Measurements from ENCODE around the gene ZNF750.

The ZNF750 gene

DNA sequence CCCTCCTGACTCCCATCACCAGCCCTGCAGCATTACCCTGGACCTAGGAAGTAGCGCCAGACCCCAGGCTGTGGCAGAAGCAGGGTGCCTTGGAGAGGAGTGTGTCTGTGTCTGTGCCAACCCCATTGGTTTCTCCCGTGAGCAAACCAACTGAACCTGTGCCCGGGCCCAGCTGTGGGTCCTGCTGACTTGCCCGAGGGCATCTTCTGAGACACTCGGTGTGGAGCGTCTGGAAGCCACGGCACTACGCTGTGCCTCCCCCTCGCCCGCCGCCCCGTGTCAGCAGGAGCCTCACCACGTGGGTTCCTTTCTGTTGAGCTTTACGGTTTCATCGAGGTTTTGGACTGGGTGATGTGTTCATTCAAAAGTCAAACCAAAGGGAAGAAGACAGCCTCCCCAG is 27.8 kb downstream of the ZNF750 start:
- no peak for DNase-seq (ENCODE audit: low read depth in 2 of 2)

GRCh38 chr17:82810644-82811430 is 29.0 kb downstream of the ZNF750 start:
- DNase-seq (ENCODE audit: low read depth in 2 of 2) = no peak

GRCh38 chr17:82808921-82809905 is 30.6 kb downstream of the ZNF750 start:
- no peak for DNase-seq (ENCODE audit: low read depth in 2 of 2)

DNA sequence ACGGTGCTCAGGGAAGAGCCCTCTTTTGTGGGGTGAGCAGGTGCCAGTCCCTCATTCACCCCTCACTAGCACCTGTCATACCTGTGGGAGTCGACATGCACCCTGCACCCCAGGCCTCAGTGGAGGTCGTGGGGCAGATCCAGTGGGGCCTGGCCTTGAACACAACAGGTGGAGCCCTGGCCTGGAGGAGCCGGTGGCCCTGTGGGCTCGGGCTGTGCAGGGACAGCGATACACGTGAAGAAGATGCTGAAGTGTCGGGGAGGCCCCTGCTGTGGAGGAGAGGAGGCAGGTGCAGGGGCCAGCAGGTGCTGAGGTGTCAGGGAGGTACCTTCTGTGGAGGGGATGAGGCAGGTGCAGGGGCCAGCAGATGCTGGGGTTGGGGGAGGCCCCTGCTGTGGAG is 31.8 kb downstream of the ZNF750 start:
- no peak for DNase-seq (ENCODE audit: low read depth in 2 of 2)

- no peak for DNase-seq (ENCODE audit: low read depth in 2 of 2)
Measured at GRCh38 chr17:82807562-82807961, 32.3 kb downstream of the ZNF750 start.

DNA sequence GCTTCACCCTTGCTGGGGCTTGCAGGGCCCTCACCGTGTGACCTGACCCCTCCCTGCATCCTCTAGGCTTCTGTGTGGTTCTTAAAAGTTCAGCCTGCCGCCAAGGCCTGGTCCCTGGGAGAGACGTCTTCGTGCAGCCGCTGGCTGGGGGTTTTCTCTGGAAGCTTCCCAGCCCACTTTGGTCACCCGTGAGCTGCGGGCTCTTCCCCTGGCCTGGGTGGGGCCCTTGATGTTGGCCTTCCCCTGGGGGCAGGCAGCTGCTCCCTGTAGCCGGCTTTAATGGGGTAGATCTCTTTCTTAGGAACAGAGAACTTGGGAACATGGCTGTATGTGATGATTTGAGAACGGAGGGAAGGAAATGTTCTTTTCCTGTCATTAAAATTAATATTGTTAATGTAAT is 32.7 kb downstream of the ZNF750 start:
- DNase-seq (ENCODE audit: low read depth in 2 of 2) = no peak

DNA sequence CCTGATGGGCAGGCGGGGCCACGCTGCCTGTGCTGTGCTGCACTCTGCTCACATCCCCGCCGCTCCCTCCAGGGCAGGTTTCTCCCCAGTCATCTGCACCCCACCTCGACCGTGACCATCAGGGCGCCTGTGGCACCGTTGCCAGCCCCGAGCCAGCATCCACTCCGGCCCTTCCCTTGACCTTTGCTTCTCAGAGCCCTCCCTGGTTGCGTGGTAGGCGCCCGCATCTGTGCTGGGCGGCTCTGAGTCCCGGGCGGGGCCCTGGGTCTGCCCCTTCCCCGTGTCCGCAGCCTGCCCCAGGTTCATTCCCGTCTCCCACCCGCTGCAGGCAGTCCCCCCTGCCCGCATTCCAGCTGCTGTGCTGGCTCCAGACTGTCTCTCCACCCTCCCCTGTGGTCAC is 33.2 kb downstream of the ZNF750 start:
- no peak for DNase-seq (ENCODE audit: low read depth in 2 of 2)

GRCh38 chr17:82805823-82806222 is 34.0 kb downstream of the ZNF750 start:
- no peak for DNase-seq (ENCODE audit: low read depth in 2 of 2)

DNA sequence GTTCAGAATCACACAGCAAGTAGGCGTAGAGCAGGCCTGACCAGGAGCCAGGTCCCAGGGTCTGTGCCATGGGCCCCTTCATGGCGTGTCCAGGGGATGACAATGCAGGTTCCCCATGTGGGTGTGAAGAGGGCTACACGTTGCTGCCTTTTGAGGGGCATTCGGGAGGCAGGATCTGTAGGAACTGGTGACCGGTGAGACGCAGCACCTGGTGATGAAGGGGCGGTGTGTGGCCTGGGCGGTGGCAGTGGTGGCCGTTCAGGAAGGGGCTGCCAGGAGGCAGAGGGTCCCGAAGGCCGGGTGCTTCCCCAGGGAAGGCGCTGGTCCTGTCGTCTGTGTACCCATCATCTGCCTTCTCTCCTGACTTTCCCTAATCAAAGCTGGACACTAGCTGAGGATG is 34.6 kb downstream of the ZNF750 start:
- DNase-seq (ENCODE audit: low read depth in 2 of 2) = no peak

GRCh38 chr17:82804442-82805191 is 35.2 kb downstream of the ZNF750 start:
- no peak for DNase-seq (ENCODE audit: low read depth in 2 of 2)

- DNase-seq (ENCODE audit: low read depth in 2 of 2) = no peak
Measured at GRCh38 chr17:82803606-82804005, 36.2 kb downstream of the ZNF750 start.

DNA sequence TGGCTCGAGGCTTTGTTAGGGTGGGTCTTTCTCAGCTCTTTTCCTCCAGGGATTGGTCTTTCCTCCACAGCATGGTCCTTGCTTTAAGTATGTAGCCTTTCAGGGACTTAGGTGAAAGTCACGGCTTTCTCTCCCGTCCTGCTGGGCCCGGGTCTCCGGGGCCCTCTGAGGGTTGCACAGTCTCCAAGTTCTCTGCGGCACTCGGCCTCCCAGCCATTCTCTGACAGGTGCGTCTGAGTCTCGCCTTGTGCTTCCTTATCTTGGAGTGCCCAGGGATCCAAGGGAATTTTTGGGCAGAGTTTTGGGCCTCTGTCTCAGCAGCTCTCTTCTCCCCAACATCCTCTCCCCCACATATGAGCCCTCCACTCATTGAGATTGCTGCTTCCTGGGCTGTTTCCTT is 36.6 kb downstream of the ZNF750 start:
- DNase-seq (ENCODE audit: low read depth in 2 of 2) = no peak

DNA sequence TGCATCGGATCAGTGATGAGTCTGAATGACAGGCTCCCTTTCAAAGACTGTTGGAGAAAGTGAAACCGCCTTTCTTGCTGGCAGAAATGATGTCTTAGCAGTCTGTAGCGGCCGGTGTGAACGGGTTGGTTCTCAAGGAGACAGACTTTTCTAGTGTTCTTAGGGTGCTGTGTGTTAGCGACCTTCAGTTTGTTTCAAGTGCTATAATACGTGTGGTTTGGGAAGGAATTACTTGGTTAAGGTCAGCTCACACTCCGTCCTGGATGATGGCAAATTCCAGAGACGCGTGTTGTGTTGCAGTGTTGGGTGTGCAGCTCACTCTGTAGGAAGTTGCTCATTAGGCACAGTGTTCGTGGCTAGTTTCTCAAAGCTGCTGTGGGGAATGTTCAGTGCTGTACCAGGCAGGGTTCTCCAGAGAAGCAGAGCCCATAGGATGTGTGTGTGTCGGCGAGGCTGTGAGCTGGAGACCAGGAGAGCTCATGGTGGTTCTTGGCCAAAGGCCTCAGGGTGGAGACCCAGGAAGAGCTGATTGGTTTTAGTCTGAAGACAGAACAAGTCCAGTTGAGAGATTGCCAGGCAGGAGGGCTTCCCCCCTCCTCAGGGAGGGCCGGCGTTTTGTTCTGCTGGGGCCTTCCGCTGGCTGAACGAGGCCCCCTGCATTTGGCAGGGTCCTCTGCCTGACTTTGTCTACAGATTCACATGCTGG is 37.6 kb downstream of the ZNF750 start:
- DNase-seq (ENCODE audit: low read depth in 2 of 2) = no peak

DNA sequence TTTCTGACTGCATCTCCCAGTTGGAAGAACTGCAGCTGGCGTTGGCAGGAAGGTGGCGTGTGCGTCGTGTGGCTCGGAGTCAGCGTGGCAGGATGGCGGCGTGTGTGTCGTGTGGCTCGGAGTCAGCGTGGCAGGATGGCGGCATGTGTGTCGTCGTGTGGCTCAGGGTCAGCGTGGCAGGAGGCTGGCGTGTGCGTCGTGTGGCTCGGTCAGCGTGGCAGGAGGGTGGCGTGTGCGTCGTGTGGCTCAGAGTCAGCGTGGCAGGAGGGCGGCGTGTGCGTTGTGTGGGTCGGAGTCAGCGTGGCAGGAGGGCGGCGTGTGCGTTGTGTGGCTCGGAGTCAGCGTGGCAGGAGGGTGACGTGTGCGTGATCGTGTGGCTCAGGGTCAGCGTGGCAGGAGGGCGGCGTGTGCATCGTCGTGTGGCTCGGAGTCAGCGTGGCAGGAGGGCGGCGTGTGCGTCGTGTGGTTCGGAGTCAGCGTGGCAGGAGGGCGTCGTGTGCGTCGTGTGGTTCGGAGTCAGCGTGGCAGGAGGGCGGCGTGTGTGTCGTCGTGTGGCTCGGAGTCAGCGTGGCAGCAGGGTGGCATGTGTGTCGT is 38.3 kb downstream of the ZNF750 start:
- no peak for DNase-seq (ENCODE audit: low read depth in 2 of 2)

GRCh38 chr17:82800885-82801284 is 38.9 kb downstream of the ZNF750 start:
- no peak for DNase-seq (ENCODE audit: low read depth in 2 of 2)

DNA sequence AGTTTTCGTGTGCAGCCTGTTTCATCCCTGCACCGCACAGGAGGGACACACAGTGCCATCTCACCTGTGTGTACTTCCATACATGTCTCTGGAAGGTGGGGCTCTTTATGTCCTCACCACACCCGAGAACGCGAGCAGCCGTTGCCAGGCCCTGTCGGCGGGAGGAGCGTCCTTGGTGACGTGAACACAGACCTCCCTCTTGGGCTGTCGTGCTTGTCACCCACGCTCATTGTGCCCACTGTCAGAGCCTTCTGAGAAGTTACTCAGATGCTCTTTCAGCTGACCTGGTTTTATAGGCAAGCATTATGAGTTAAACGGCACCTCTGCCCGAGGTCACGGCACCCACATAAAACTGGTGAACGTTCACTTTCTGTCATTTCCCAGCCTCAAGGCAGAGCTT is 40.2 kb downstream of the ZNF750 start:
- no peak for DNase-seq (ENCODE audit: low read depth in 2 of 2)

GRCh38 chr17:82798752-82799151 is 41.1 kb downstream of the ZNF750 start:
- no peak for DNase-seq (ENCODE audit: low read depth in 2 of 2)

- DNase-seq (ENCODE audit: low read depth in 2 of 2) = no peak
Measured at GRCh38 chr17:82797061-82797460, 42.8 kb downstream of the ZNF750 start.

- DNase-seq (ENCODE audit: low read depth in 2 of 2) = no peak
Measured at GRCh38 chr17:82795615-82796014, 44.2 kb downstream of the ZNF750 start.

GRCh38 chr17:82794781-82795482 is 44.9 kb downstream of the ZNF750 start:
- no peak for DNase-seq (ENCODE audit: low read depth in 2 of 2)

Measured in stimulated activated CD4-positive, alpha-beta T cell treated with anti-CD3 and anti-CD28 coated beads, Interleukin-1b, Interleukin-23, amount 100 ng/mL, for 4 hours (primary cell).